LNCaP clone FGC (cell line): ENCODE results near the gene OR1D5.
"Not testable (repeated sequence)": the region's sequence is repeated elsewhere in the genome, so short reads cannot be mapped to it uniquely, and the experiment has no call there.

Source experiments
- DNase-seq: peaks from one replicate; pipeline ENCODE4 v3.0.0-alpha.2; 2011; ENCODE audit warnings: low read depth
- H3K4me3 ChIP-seq: 2 replicates; pipeline ENCODE4 v1.5.1; 2011; ENCODE audit warnings: mild to moderate bottlenecking, low read depth, low read length, control low read depth
- CTCF ChIP-seq: IDR thresholded peaks from 2 replicates; pipeline ENCODE4 v1.5.1; 2012; ENCODE audit warnings: mild to moderate bottlenecking; ENCODE audit not compliant: control insufficient read depth, insufficient read depth; ENCODE audit errors: extremely low read depth

The OR1D5 gene

GRCh38 chr17:3035256-3035967, 28.0 kb downstream of the OR1D5 start:
- no peak for DNase-seq
- no peak for TF ChIP-seq CTCF
- H3K4me3 ChIP-seq, result no peak overlapping the region

DNA sequence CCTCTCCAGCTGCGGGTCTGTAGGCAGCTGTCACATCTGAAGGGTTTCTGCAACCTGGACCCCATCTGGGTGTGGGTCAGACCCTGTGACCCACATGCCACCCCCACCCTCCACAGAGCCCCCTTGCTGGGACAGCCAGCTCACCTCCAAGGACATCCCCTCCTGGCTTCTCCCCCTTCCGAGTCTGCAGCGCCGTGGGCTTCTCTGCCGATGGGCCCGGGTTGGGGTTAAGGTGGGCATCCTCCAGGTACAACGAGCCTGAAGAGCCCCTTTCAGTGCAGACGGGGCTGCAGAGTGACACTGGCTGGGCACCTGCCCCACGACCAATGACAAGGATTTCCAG, 28.9 kb downstream of the OR1D5 start:
- no peak overlapping the region for H3K4me3 ChIP-seq
- no peak for TF ChIP-seq CTCF
- no peak for DNase-seq

DNA sequence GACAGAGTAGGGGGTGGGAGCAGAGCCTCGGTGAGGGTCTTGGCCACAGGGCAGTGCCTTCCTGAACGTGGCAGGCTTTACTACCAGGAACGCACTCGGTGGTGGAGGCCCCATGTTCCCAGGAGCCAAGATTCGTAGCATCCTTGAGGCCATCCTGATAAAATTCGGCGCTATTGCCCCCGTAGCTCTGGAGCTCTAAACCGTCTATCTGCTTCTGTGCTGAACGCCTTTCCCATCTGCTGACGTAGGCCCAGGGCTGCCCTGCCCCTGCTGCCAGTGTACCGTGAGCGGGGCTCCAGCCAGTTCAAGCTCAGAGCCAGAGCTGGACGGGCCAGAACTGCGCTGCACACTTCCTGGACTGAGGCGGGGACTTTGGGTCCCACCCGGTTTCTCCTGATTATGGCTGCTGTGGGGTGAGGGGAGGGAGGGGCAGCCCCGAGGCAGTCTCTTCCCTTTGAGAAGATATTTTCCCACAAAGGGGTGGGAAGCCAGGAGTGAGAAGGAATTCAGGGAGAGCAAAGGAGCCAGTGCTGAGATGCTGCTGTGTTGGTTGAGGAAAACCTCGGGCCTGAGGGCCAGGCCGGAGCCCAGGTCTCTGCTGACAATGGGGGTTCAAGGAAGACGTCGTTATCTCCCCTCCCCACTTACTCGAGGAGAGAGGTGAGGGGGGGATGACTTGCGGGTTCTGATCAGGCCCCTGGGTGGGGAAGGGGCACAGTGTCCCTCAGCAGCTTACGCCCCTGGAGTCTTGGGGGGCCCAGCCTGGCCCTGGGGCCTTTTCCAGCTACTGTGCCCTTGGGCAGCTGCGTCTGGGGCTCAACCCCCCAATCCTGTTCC, 29.4 kb downstream of the OR1D5 start:
- H3K4me3 ChIP-seq, result no peak overlapping the region
- TF ChIP-seq CTCF, result no peak
- DNase-seq, result no peak

- no peak for DNase-seq
- no peak for TF ChIP-seq CTCF
- no peak overlapping the region for H3K4me3 ChIP-seq
Measured at GRCh38 chr17:3033248-3033640, 30.2 kb downstream of the OR1D5 start.

- no peak overlapping the region for H3K4me3 ChIP-seq
- no peak for DNase-seq
- no peak for TF ChIP-seq CTCF
Measured at GRCh38 chr17:3032258-3033247, 30.9 kb downstream of the OR1D5 start.

- H3K4me3 ChIP-seq, DNase-seq: not testable (repeated sequence)
Measured at GRCh38 chr17:3030852-3031470, 32.4 kb downstream of the OR1D5 start.

DNA sequence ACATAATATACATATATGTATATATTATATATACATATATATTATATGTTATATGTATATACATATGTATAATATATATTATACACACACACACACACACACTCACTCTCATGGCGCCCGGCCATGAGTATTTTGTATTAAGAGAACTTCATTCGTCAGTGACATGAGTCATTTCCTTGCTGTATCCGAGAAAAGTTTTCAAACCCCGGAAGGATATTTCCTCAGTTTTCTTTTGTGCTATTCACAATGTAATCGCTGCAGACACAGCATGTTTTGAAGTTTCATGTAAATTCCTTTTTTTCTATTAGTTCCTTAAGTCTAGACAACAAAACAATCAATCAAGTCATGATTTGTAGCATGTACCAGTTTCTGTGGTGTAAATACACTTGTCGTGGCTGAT, 33.3 kb downstream of the OR1D5 start:
- DNase-seq, result no peak
- TF ChIP-seq CTCF, result no peak
- H3K4me3 ChIP-seq, result no peak overlapping the region
